ENCODE data around the gene KIF16B.

DNA sequence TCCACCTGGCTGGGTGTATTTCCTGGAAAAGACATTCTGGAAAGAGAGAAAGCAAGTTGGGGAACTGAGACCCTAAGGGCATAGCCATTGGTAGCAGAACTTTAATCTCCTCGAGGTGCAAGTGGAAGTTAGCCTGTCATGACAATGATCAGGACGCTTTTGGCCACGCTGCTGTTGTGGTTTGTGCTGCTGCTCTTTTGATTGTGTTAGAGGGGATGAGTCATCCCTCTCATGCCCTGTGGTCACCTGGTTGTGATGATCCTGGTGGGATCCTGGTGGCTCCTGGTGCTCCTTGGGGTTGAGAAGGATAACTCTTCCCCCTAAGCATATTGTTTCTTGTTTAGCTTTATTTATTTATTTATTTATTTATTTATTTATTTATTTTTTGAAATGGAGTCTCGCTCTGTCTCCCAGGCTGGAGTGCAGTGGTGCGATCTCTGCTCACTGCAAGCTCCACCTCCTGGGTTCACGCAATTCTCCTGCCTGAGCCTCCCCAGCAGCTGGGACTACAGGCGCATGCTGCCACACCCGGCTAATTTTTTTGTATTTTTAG, 350.3 kb downstream of the KIF16B start:
- TF ChIP-seq, protein P1, sequence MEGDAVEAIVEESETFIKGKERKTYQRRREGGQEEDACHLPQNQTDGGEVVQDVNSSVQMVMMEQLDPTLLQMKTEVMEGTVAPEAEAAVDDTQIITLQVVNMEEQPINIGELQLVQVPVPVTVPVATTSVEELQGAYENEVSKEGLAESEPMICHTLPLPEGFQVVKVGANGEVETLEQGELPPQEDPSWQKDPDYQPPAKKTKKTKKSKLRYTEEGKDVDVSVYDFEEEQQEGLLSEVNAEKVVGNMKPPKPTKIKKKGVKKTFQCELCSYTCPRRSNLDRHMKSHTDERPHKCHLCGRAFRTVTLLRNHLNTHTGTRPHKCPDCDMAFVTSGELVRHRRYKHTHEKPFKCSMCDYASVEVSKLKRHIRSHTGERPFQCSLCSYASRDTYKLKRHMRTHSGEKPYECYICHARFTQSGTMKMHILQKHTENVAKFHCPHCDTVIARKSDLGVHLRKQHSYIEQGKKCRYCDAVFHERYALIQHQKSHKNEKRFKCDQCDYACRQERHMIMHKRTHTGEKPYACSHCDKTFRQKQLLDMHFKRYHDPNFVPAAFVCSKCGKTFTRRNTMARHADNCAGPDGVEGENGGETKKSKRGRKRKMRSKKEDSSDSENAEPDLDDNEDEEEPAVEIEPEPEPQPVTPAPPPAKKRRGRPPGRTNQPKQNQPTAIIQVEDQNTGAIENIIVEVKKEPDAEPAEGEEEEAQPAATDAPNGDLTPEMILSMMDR (IDR thresholded peaks at IDR 0.05; ENCODE audit: control extremely low read depth in 1 of 3, insufficient read depth in 1 of 3, low read depth in 1 of 3, low read length in 3 of 3) = no peak
- no peak for TF ChIP-seq SIRT6 (IDR thresholded peaks at IDR 0.05; ENCODE audit: low read length)
- TF ChIP-seq EP300 (IDR thresholded peaks at IDR 0.05; ENCODE audit: borderline replicate concordance in 1 of 2, low read depth in 2 of 2, low read length in 2 of 2) = no peak

Measured in H1 (cell line).